ENCODE results near the gene SDS. TPM values are rescaled to one million over a fixed set of nuclear protein-coding genes. Genes with fewer than 3 reads are reported as not detected.

Gene SDS
- total and polyA plus RNA-seq, 4 donors: 0.65 to 433 (median 77.9) TPM

DNA sequence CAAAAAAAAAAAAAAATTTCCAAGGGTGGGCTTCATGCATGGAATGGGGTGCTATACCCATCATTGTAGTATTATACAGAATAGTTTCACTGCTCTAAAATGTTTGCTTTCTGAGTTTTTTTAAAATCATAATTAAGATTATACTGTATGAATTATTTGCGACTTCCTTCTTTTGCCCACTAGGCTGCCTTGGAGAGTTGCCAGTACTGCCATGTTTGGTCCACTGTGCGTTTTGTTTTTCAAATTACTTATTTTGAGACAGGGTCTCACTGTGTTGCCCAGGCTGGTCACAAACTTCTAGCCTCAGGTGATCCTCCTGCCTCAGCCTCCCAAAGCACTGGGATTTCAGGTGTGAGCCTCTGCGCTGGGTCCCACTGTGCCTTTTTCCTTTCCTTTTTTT is 25.4 kb downstream of the SDS start:
- Histone ChIP-seq H3K27me3 (ENCODE audit: control insufficient read depth in 4 of 4, insufficient read depth in 4 of 4, low read length in 3 of 4) (no peaks in the 10 kb centered on the region), H3K9ac (ENCODE audit: low read depth in 1 of 2, low read length in 2 of 2) (no peak overlapping the region), H3K36me3 (ENCODE audit: control insufficient read depth in 4 of 4, insufficient read depth in 3 of 4, low read depth in 1 of 4, low read length in 3 of 4) (peaks cover 7 to 10% (median 8%) of the 10 kb centered on the region in 4 donors), H3K4me1 (ENCODE audit: control insufficient read depth in 4 of 4, insufficient read depth in 4 of 4, low read length in 3 of 4) (peaks cover 0 to 2% (median 0%) of the 10 kb centered on the region in 4 donors), H3K27ac (ENCODE audit: low read depth in 1 of 2, low read length in 2 of 2) (no peak overlapping the region), H3K9me3 (ENCODE audit: control insufficient read depth in 4 of 4, low read length in 3 of 4) (no peaks in the 10 kb centered on the region), H3K4me3 (ENCODE audit: low read depth in 1 of 3, low read length in 3 of 3) (no peak overlapping the region)
- no peak for DNase-seq (ENCODE audit: low spot score)
- WGBS: 93% methylated on average over 3 of the region's 3 CpGs
- TF ChIP-seq RAD21 (IDR thresholded peaks at IDR 0.05): no peak
- TF ChIP-seq FOXA2 (IDR thresholded peaks at IDR 0.05): no peak
- TF ChIP-seq TAF1 (conservative IDR thresholded peaks at IDR 0.05): no peak
- TF ChIP-seq EGR1 (IDR thresholded peaks at IDR 0.05; ENCODE audit: low read depth in 2 of 2): no peak
- TF ChIP-seq FOXA1 (IDR thresholded peaks at IDR 0.05): no peak
- TF ChIP-seq MAX (IDR thresholded peaks at IDR 0.05): no peak
- no peak for TF ChIP-seq GABPA (IDR thresholded peaks at IDR 0.05 in 1 of 2, conservative IDR thresholded peaks at IDR 0.05 in 1 of 2)
- TF ChIP-seq, protein P1, sequence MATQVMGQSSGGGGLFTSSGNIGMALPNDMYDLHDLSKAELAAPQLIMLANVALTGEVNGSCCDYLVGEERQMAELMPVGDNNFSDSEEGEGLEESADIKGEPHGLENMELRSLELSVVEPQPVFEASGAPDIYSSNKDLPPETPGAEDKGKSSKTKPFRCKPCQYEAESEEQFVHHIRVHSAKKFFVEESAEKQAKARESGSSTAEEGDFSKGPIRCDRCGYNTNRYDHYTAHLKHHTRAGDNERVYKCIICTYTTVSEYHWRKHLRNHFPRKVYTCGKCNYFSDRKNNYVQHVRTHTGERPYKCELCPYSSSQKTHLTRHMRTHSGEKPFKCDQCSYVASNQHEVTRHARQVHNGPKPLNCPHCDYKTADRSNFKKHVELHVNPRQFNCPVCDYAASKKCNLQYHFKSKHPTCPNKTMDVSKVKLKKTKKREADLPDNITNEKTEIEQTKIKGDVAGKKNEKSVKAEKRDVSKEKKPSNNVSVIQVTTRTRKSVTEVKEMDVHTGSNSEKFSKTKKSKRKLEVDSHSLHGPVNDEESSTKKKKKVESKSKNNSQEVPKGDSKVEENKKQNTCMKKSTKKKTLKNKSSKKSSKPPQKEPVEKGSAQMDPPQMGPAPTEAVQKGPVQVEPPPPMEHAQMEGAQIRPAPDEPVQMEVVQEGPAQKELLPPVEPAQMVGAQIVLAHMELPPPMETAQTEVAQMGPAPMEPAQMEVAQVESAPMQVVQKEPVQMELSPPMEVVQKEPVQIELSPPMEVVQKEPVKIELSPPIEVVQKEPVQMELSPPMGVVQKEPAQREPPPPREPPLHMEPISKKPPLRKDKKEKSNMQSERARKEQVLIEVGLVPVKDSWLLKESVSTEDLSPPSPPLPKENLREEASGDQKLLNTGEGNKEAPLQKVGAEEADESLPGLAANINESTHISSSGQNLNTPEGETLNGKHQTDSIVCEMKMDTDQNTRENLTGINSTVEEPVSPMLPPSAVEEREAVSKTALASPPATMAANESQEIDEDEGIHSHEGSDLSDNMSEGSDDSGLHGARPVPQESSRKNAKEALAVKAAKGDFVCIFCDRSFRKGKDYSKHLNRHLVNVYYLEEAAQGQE (IDR thresholded peaks at IDR 0.05): no peak
- TF ChIP-seq ZBTB33 (IDR thresholded peaks at IDR 0.05): no peak
- TF ChIP-seq RXRA (IDR thresholded peaks at IDR 0.05): no peak
- no peak for TF ChIP-seq HNF4A (conservative IDR thresholded peaks at IDR 0.05)
- no peak for TF ChIP-seq HNF4G (IDR thresholded peaks at IDR 0.05)
- TF ChIP-seq NR2F2 (IDR thresholded peaks at IDR 0.05): no peak
- TF ChIP-seq, protein P2, sequence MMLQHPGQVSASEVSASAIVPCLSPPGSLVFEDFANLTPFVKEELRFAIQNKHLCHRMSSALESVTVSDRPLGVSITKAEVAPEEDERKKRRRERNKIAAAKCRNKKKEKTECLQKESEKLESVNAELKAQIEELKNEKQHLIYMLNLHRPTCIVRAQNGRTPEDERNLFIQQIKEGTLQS (IDR thresholded peaks at IDR 0.05): no peak

- TF ChIP-seq EGR1 (IDR thresholded peaks at IDR 0.05; ENCODE audit: low read depth in 2 of 2) (no peak), FOXA2 (IDR thresholded peaks at IDR 0.05) (no peak), RXRA (IDR thresholded peaks at IDR 0.05) (no peak), HNF4G (IDR thresholded peaks at IDR 0.05) (no peak)
- H3K9ac ChIP-seq (ENCODE audit: low read depth in 1 of 2, low read length in 2 of 2): no peak overlapping the region
- 94% methylated on average over 4 of the region's 4 CpGs for WGBS
- H3K9me3 ChIP-seq (ENCODE audit: control insufficient read depth in 4 of 4, low read length in 3 of 4): no peaks in the 10 kb centered on the region
- H3K4me1 ChIP-seq (ENCODE audit: control insufficient read depth in 4 of 4, insufficient read depth in 4 of 4, low read length in 3 of 4): no peaks in the 10 kb centered on the region
- H3K27me3 ChIP-seq (ENCODE audit: control insufficient read depth in 4 of 4, insufficient read depth in 4 of 4, low read length in 3 of 4): no peaks in the 10 kb centered on the region
- DNase-seq (ENCODE audit: low spot score): no peak
- H3K27ac ChIP-seq (ENCODE audit: low read depth in 1 of 2, low read length in 2 of 2): no peak overlapping the region
- H3K4me3 ChIP-seq (ENCODE audit: low read depth in 1 of 3, low read length in 3 of 3): no peak overlapping the region
- peaks cover 6 to 11% (median 7%) of the 10 kb centered on the region in 4 donors for H3K36me3 ChIP-seq (ENCODE audit: control insufficient read depth in 4 of 4, insufficient read depth in 3 of 4, low read depth in 1 of 4, low read length in 3 of 4)
Measured at GRCh38 chr12:113374823-113375428, 28.8 kb downstream of the SDS start.
